Measurements from ENCODE around the gene PTPRU.

Gene PTPRU

GRCh38 chr1:29368936-29369932 is 132.9 kb downstream of the PTPRU start:
- DNase-seq (ENCODE audit: low spot score): no peak
- no peak for TF ChIP-seq CTCF (IDR thresholded peaks at IDR 0.05; ENCODE audit: extremely low read depth, missing control alignments)

DNA sequence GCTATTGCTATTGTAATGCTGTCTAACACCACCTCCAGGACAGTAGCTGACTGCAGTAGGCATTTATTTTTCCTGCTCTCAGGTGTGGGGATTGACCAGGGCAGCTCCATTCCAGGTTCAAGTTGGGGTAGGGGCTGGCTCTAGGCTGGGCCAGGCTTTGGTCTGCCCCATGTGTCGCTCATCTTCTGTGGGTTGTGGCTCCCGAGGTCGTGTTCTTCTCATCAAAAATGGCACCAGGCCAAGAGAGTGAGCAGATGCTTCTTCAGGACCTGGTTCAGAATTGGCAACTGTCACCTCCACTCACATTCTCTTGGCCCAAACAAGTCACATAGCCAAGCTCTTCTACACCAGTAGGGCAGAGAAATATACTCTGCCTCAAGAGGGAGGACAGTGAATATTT is 133.7 kb downstream of the PTPRU start:
- no peak for DNase-seq (ENCODE audit: low spot score)
- no peak for TF ChIP-seq CTCF (IDR thresholded peaks at IDR 0.05; ENCODE audit: extremely low read depth, missing control alignments)

GRCh38 chr1:29371332-29371731 is 135.0 kb downstream of the PTPRU start:
- no peak for DNase-seq (ENCODE audit: low spot score)
- TF ChIP-seq CTCF (IDR thresholded peaks at IDR 0.05; ENCODE audit: extremely low read depth, missing control alignments): no peak

- TF ChIP-seq CTCF (IDR thresholded peaks at IDR 0.05; ENCODE audit: extremely low read depth, missing control alignments): no peak
- no peak for DNase-seq (ENCODE audit: low spot score)
Measured at GRCh38 chr1:29372108-29372507, 135.8 kb downstream of the PTPRU start.
